ENCODE measurements around the gene EIF2S1.

DNA sequence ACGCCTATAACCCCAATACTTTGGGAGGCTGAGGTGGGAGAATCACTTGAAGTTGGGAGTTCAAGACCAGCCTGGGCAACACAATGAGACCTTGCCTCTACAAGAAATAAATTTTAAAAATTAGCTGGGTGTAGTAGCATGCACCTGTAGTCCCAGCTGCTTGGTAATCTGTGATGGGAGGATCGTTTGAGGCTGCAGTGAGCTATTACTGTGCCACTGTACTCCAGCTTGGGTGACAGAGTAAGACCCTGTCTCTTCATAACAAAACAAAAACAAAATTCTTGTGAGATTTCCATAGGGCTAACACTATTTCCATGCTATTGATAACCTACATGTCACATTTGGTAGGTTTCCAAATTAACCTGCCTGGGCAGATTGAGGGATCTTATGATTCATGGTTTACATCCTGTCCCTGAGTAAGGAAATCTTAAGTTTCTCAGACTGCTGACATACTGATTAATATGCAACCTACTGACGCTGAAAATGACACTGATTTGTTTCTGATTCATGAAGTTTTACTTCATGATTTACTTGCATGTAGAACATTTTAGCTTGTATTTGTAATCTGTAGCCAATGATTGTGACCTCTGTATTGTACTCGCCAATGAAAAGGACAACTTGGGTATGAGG is 16.4 kb upstream of the EIF2S1 start:
- TF ChIP-seq, protein P1, sequence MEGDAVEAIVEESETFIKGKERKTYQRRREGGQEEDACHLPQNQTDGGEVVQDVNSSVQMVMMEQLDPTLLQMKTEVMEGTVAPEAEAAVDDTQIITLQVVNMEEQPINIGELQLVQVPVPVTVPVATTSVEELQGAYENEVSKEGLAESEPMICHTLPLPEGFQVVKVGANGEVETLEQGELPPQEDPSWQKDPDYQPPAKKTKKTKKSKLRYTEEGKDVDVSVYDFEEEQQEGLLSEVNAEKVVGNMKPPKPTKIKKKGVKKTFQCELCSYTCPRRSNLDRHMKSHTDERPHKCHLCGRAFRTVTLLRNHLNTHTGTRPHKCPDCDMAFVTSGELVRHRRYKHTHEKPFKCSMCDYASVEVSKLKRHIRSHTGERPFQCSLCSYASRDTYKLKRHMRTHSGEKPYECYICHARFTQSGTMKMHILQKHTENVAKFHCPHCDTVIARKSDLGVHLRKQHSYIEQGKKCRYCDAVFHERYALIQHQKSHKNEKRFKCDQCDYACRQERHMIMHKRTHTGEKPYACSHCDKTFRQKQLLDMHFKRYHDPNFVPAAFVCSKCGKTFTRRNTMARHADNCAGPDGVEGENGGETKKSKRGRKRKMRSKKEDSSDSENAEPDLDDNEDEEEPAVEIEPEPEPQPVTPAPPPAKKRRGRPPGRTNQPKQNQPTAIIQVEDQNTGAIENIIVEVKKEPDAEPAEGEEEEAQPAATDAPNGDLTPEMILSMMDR (IDR thresholded peaks at IDR 0.05 in 8 of 11, conservative IDR thresholded peaks at IDR 0.05 in 3 of 11), result no peak
- no peak for TF ChIP-seq POLR2A (IDR thresholded peaks at IDR 0.05)

Data from spleen (tissue), 7 donors.